ENCODE measurements around the gene MANSC1.

- TF ChIP-seq, protein P1, sequence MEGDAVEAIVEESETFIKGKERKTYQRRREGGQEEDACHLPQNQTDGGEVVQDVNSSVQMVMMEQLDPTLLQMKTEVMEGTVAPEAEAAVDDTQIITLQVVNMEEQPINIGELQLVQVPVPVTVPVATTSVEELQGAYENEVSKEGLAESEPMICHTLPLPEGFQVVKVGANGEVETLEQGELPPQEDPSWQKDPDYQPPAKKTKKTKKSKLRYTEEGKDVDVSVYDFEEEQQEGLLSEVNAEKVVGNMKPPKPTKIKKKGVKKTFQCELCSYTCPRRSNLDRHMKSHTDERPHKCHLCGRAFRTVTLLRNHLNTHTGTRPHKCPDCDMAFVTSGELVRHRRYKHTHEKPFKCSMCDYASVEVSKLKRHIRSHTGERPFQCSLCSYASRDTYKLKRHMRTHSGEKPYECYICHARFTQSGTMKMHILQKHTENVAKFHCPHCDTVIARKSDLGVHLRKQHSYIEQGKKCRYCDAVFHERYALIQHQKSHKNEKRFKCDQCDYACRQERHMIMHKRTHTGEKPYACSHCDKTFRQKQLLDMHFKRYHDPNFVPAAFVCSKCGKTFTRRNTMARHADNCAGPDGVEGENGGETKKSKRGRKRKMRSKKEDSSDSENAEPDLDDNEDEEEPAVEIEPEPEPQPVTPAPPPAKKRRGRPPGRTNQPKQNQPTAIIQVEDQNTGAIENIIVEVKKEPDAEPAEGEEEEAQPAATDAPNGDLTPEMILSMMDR (conservative IDR thresholded peaks at IDR 0.05) = no peak
- no peak for TF ChIP-seq ZFX (IDR thresholded peaks at IDR 0.05)
These were observed 11.4 kb downstream of the MANSC1 start for GRCh38 chr12:12338527-12339168.
